Measurements from ENCODE around the gene SLC6A3. TPM values are rescaled to one million over a fixed set of nuclear protein-coding genes. Genes with fewer than 3 reads are reported as not detected.
A peak's percentile ranks its signal among the peaks of the same experiment; 100 is the strongest.
"Not testable (repeated sequence)": the region's sequence is repeated elsewhere in the genome, so short reads cannot be mapped to it uniquely, and the experiment has no call there.

The SLC6A3 gene
- total and polyA plus RNA-seq, 9 of the 15 experiments (the other 6 are each of a cell fraction or from before 2014, with no cell fraction given), result not detected

DNA sequence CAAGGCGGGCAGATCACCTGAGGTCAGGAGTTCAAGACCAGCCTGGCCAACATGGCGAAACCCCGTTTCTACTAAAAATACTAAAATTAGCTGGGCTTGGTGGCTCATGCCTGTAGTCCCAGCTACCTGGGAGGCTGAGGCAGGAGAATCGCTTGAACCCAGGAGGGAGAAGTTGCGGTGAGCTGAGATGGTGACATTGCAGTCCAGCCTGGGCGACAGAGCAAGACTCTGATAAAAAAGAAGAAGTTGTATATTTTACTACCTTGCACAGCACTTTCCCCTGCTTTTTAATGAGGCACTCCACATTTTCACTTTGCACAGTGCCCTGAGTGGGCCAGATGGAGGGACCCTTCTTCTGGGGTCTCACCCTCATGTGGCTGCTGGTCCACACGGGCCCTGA is 84.9 kb downstream of the SLC6A3 start:
- H3K9ac ChIP-seq (ENCODE audit: insufficient read depth in 1 of 2, low read depth in 2 of 2, low read length in 2 of 2); BruUV-seq (replicated peaks); H3K79me2 ChIP-seq (ENCODE audit: control insufficient read depth, insufficient read depth, low read length); H4K20me1 ChIP-seq (replicated peaks; ENCODE audit: control insufficient read depth, insufficient read depth, low read length); intact Hi-C loops (cut with micrococcal nuclease); DNase-seq (ENCODE audit: extremely low read depth in 1 of 4, low spot score in 3 of 4); H3K9me1 ChIP-seq (ENCODE audit: control insufficient read depth, insufficient read depth, low read length); H3K4me3 ChIP-seq; H3K36me3 ChIP-seq (ENCODE audit: control insufficient read depth, insufficient read depth, low read length); H2AFZ ChIP-seq (ENCODE audit: low read depth, low read length); FAIRE-seq; in situ Hi-C loops (cut with MboI); CTCF ChIA-PET (ENCODE audit: low intra/inter-chr PET ratio); H3K27ac ChIP-seq (ENCODE audit: extremely low read depth, low read depth, low read length); ATAC-seq; H3K4me2 ChIP-seq (ENCODE audit: insufficient read depth, low read length); H3K9me3 ChIP-seq (replicated peaks; ENCODE audit: control insufficient read depth, insufficient read depth, low read depth, low read length): not testable (repeated sequence)
- peaks cover 79 to 92% of the 10 kb centered on the region in 2 experiments for H3K27me3 ChIP-seq (ENCODE audit: control insufficient read depth in 2 of 2, insufficient read depth in 2 of 2, low read length in 2 of 2)
- peaks cover 0 to 15% of the 10 kb centered on the region in 2 experiments; a peak in 1 of 5 replicates for H3K4me1 ChIP-seq (replicated peaks in 1 of 2; ENCODE audit: control insufficient read depth in 2 of 2, insufficient read depth in 2 of 2, low read length in 2 of 2)
- POLR2A ChIA-PET, result interaction anchor here (0.7 to 0.8 kb wide), 2 partner anchors 9 to 145 kb away, joined by 3 to 4 read pairs; no protein-coding TSS in a partner anchor
- 4% methylated on average over 7 of the region's 7 CpGs for WGBS (ENCODE audit: insufficient coverage, low coverage, missing lambda C conversion rate)

- H3K36me3 ChIP-seq (ENCODE audit: control insufficient read depth, insufficient read depth, low read length), result no peaks in the 10 kb centered on the region
- peak; percentile 26 for FAIRE-seq
- no peak overlapping the region for H3K4me3 ChIP-seq
- ChIA-PET CTCF (ENCODE audit: low intra/inter-chr PET ratio) (no interaction called here), POLR2A (no interaction called here)
- intact Hi-C loops (cut with micrococcal nuclease), result no loop called here
- no peaks in the 10 kb centered on the region for H3K9me3 ChIP-seq (replicated peaks; ENCODE audit: control insufficient read depth, insufficient read depth, low read depth, low read length)
- in situ Hi-C loops (cut with MboI), result no loop called here
- ATAC-seq, result no peak
- H3K9me1 ChIP-seq (ENCODE audit: control insufficient read depth, insufficient read depth, low read length), result no peaks in the 10 kb centered on the region
- WGBS (ENCODE audit: insufficient coverage, low coverage, missing lambda C conversion rate), result 7% methylated on average over 11 of the region's 11 CpGs
- no TSS peak for BruUV-seq (replicated peaks)
- H3K27me3 ChIP-seq (ENCODE audit: control insufficient read depth in 2 of 2, insufficient read depth in 2 of 2, low read length in 2 of 2), result peaks cover 83 to 92% of the 10 kb centered on the region in 2 experiments
- H4K20me1 ChIP-seq (replicated peaks; ENCODE audit: control insufficient read depth, insufficient read depth, low read length), result peaks cover 4% of the 10 kb centered on the region; the same call in 1 of the 2 replicates
- H3K4me1 ChIP-seq (replicated peaks in 1 of 2; ENCODE audit: control insufficient read depth in 2 of 2, insufficient read depth in 2 of 2, low read length in 2 of 2), result peaks cover 0 to 15% of the 10 kb centered on the region in 2 experiments; a peak in 1 of 5 replicates
- H3K79me2 ChIP-seq (ENCODE audit: control insufficient read depth, insufficient read depth, low read length), result no peaks in the 10 kb centered on the region
- H3K27ac ChIP-seq (ENCODE audit: extremely low read depth, low read depth, low read length), result no peak overlapping the region
- H3K9ac ChIP-seq (ENCODE audit: insufficient read depth in 1 of 2, low read depth in 2 of 2, low read length in 2 of 2), result no peak overlapping the region
- H2AFZ ChIP-seq (ENCODE audit: low read depth, low read length), result no peak overlapping the region
- no peak for DNase-seq (ENCODE audit: extremely low read depth in 1 of 4, low spot score in 3 of 4)
- no peak overlapping the region for H3K4me2 ChIP-seq (ENCODE audit: insufficient read depth, low read length)
- no peak for TF ChIP-seq SLC30A9 (CRISPR knock-in tag; IDR thresholded peaks at IDR 0.05)
- TF ChIP-seq HSF4 (CRISPR knock-in tag; IDR thresholded peaks at IDR 0.05; ENCODE audit: borderline replicate concordance), result no peak
- TF ChIP-seq ZNF589 (CRISPR knock-in tag; IDR thresholded peaks at IDR 0.05; ENCODE audit: low read depth), result no peak
- TF ChIP-seq RBM25 (IDR thresholded peaks at IDR 0.05; ENCODE audit: low read depth, low read length, severe bottlenecking), result no peak
Measured at GRCh38 chr5:1359713-1360112, 85.5 kb downstream of the SLC6A3 start.
